KOPT-K1 (cell line): ENCODE measurements around the gene OR6T1.

ENCODE experiments used
- H3K27ac ChIP-seq: fragments of 200-600 bp; sonication (generic); 2 replicates; pipeline ENCODE4 v1.5.1; 2016; ENCODE audit warnings: antibody characterized with exemption, mild to moderate bottlenecking, low read depth, low read length; ENCODE audit not compliant: poor library complexity, severe bottlenecking
- H3K36me3 ChIP-seq: fragments of 200-600 bp; sonication (generic); 2 replicates; pipeline ENCODE4 v1.5.1; 2017; ENCODE audit warnings: antibody characterized with exemption, mild to moderate bottlenecking, low read length, moderate library complexity; ENCODE audit not compliant: insufficient read depth
- H3K9me3 ChIP-seq: fragments of 200-600 bp; sonication (generic); 2 replicates; pipeline ENCODE4 v1.5.1; 2017; ENCODE audit warnings: antibody characterized with exemption, low read length, mild to moderate bottlenecking; ENCODE audit not compliant: insufficient read depth, poor library complexity, severe bottlenecking

Gene OR6T1

GRCh38 chr11:123899792-123900191, 43.8 kb downstream of the OR6T1 start:
- no peak overlapping the region for H3K27ac ChIP-seq
- no peaks in the 10 kb centered on the region for H3K9me3 ChIP-seq
- H3K36me3 ChIP-seq: no peaks in the 10 kb centered on the region
